PC-3 (cell line): ENCODE measurements around the gene C1orf210. TPM values are rescaled to one million over a fixed set of nuclear protein-coding genes. Genes with fewer than 3 reads are reported as not detected.

Experiments
- ATAC-seq: fragments of 200-7000 bp; cut with Tn5 transposase; 2 replicates; pipeline ENCODE4 v1.9.1; 2020; ENCODE audit warnings: mild to moderate bottlenecking, moderate library complexity
- BruUV-seq: library from RNA; stranded (reverse); fragments of 400-500 nt; replicated peaks from 2 replicates; lab custom pipeline; 2021; lab: Mats Ljungman, UMichigan
- CTCF ChIA-PET: fragments of 300-600 bp; sonication (Branson Sonifier 250); formaldehyde crosslinking; loops from one replicate; lab custom pipeline; 2022; ENCODE audit warnings: antibody characterized with exemption; lab: Charles Lee
- POLR2A ChIA-PET: fragments of 300-600 bp; sonication (Branson Sonifier 250); formaldehyde crosslinking; loops from one replicate; lab custom pipeline; 2022; ENCODE audit warnings: antibody characterized with exemption; ENCODE audit not compliant: unreplicated experiment; lab: Charles Lee
- DNase-seq: peaks from one replicate; pipeline ENCODE4 v3.0.0-alpha.2; 2015
- H2AFZ ChIP-seq: fragments of 300-600 bp; sonication (generic); 2 replicates; pipeline ENCODE4 v1.6.0; 2016; ENCODE audit warnings: antibody characterized with exemption, low read length
- H3F3A ChIP-seq: fragments of 300-600 bp; sonication (generic); one replicate; pipeline ENCODE4 v1.6.0; 2017; ENCODE audit warnings: antibody characterized with exemption, low read length, control low read depth, mild to moderate bottlenecking; ENCODE audit not compliant: unreplicated experiment
- H3K27ac ChIP-seq: fragments of 300-600 bp; sonication (generic); 2 replicates; pipeline ENCODE4 v1.5.1; 2016; ENCODE audit warnings: mild to moderate bottlenecking, low read length
- H3K27me3 ChIP-seq: fragments of 300-600 bp; sonication (generic); 2 replicates; pipeline ENCODE4 v1.6.1; 2016; ENCODE audit warnings: low read length, mixed read lengths
- H3K36me3 ChIP-seq: fragments of 300-600 bp; sonication (generic); 2 replicates; pipeline ENCODE4 v1.6.1; 2016; ENCODE audit warnings: low read depth, mixed run types, low read length, mixed read lengths
- H3K4me1 ChIP-seq: fragments of 300-600 bp; sonication (generic); 2 replicates; pipeline ENCODE4 v1.5.1; 2016; ENCODE audit warnings: low read length; ENCODE audit not compliant: insufficient read depth
- H3K4me2 ChIP-seq: fragments of 300-600 bp; sonication (generic); 2 replicates; pipeline ENCODE4 v1.6.0; 2016; ENCODE audit warnings: low read length
- H3K4me3 ChIP-seq: fragments of 300-600 bp; sonication (generic); 2 replicates; pipeline ENCODE4 v1.5.1; 2016; ENCODE audit warnings: mild to moderate bottlenecking, low read length, mixed read lengths
- H3K79me2 ChIP-seq: fragments of 300-600 bp; sonication (generic); 2 replicates; pipeline ENCODE4 v1.6.1; 2017; ENCODE audit warnings: low read length, mixed read lengths
- H3K9ac ChIP-seq: fragments of 300-600 bp; sonication (generic); 2 replicates; pipeline ENCODE4 v1.6.0; 2016; ENCODE audit warnings: mild to moderate bottlenecking, low read length
- H3K9me2 ChIP-seq: fragments of 300-600 bp; sonication (generic); replicated peaks from 2 replicates; pipeline ENCODE4 v1.6.1; 2016; ENCODE audit warnings: mixed run types, low read length, mixed read lengths
- H3K9me3 ChIP-seq: fragments of 300-600 bp; sonication (generic); 2 replicates; pipeline ENCODE4 v1.6.1; 2016; ENCODE audit warnings: low read length, mixed read lengths
- H4K20me1 ChIP-seq: fragments of 300-600 bp; sonication (generic); 2 replicates; pipeline ENCODE4 v1.6.1; 2016; ENCODE audit warnings: low read length, mixed read lengths
- EZH2 ChIP-seq: fragments of 300-600 bp; sonication (generic); IDR thresholded peaks from one replicate; pipeline ENCODE4 v1.6.1; 2017; ENCODE audit warnings: antibody characterized with exemption, mild to moderate bottlenecking, low read length; ENCODE audit not compliant: unreplicated experiment
- EZH2phosphoT487 ChIP-seq: fragments of 300-600 bp; sonication (generic); IDR thresholded peaks from 2 replicates; pipeline ENCODE4 v1.6.1; 2018; ENCODE audit warnings: mild to moderate bottlenecking, antibody characterized with exemption, low read length, borderline replicate concordance
- intact Hi-C: fragments of 100-400 bp; cut with micrococcal nuclease; formaldehyde crosslinking; loops from 2 replicates; pipeline ENCODE4 v1.9.0; 2023
- total RNA-seq: library from RNA; depleted of rRNA; stranded (reverse); fragments of >200 nt; gene quantifications from 2 replicates; pipeline ENCODE4 v1.2.3, GENCODE V29; 2014
- TF ChIP-seq, protein P1 (sequence below): fragments of 300-600 bp; sonication (generic); conservative IDR thresholded peaks from 2 replicates; pipeline ENCODE4 v1.5.1; 2017; ENCODE audit warnings: antibody characterized with exemption, low read depth, mild to moderate bottlenecking, low read length

Gene C1orf210
- total RNA-seq, 1 experiment from 2014 or later, result 17.8 TPM

DNA sequence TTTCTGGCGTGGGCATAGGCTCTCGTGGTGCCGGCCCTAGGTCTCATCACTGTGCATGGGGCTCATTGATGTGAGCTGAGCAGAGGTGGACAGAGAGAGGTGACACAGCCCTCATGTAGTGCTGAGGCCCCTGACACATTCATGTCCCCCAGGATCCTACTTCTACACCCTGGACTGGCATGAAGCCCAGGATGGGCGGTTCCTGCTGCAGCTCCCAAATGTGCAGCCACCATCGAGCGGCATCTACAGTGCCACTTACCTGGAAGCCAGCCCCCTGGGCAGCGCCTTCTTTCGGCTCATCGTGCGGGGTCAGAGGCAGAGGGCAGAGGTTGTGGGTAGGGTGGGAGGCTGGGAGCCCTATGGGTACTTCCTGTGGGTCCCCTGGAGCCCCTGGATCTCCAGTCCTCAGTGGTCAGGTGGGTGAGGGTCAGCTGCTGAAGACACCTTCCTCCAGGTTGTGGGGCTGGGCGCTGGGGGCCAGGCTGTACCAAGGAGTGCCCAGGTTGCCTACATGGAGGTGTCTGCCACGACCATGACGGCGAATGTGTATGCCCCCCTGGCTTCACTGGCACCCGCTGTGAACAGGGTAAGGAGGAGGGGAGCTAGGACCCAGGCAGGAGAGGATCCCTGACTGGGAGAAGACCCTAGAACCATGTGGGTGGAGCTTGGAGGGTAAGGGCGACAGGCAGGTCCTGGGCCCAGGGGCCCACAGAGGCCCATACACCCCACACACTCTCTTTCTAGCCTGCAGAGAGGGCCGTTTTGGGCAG is 21.5 kb upstream of the C1orf210 start:
- Histone ChIP-seq H3K79me2 (no peaks in the 10 kb centered on the region), H2AFZ (no peak overlapping the region), H3K36me3 (no peaks in the 10 kb centered on the region), H3K27ac (no peak overlapping the region), H3K4me3 (no peak overlapping the region), H3K4me2 (no peak overlapping the region), H3K27me3 (no peaks in the 10 kb centered on the region), H3K9ac (no peak overlapping the region), H3K9me2 (no peaks in the 10 kb centered on the region), H4K20me1 (no peaks in the 10 kb centered on the region), H3K9me3 (no peaks in the 10 kb centered on the region), H3K4me1 (no peaks in the 10 kb centered on the region), H3F3A (no peaks in the 10 kb centered on the region)
- ChIA-PET CTCF (no interaction called here), POLR2A (no interaction called here)
- intact Hi-C loops, result no loop called here
- ATAC-seq, result no peak
- no peak for DNase-seq
- TF ChIP-seq, protein P1, sequence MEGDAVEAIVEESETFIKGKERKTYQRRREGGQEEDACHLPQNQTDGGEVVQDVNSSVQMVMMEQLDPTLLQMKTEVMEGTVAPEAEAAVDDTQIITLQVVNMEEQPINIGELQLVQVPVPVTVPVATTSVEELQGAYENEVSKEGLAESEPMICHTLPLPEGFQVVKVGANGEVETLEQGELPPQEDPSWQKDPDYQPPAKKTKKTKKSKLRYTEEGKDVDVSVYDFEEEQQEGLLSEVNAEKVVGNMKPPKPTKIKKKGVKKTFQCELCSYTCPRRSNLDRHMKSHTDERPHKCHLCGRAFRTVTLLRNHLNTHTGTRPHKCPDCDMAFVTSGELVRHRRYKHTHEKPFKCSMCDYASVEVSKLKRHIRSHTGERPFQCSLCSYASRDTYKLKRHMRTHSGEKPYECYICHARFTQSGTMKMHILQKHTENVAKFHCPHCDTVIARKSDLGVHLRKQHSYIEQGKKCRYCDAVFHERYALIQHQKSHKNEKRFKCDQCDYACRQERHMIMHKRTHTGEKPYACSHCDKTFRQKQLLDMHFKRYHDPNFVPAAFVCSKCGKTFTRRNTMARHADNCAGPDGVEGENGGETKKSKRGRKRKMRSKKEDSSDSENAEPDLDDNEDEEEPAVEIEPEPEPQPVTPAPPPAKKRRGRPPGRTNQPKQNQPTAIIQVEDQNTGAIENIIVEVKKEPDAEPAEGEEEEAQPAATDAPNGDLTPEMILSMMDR, result no peak
- TF ChIP-seq EZH2, result no peak
- no peak for TF ChIP-seq EZH2phosphoT487
- BruUV-seq, result no TSS peak

DNA sequence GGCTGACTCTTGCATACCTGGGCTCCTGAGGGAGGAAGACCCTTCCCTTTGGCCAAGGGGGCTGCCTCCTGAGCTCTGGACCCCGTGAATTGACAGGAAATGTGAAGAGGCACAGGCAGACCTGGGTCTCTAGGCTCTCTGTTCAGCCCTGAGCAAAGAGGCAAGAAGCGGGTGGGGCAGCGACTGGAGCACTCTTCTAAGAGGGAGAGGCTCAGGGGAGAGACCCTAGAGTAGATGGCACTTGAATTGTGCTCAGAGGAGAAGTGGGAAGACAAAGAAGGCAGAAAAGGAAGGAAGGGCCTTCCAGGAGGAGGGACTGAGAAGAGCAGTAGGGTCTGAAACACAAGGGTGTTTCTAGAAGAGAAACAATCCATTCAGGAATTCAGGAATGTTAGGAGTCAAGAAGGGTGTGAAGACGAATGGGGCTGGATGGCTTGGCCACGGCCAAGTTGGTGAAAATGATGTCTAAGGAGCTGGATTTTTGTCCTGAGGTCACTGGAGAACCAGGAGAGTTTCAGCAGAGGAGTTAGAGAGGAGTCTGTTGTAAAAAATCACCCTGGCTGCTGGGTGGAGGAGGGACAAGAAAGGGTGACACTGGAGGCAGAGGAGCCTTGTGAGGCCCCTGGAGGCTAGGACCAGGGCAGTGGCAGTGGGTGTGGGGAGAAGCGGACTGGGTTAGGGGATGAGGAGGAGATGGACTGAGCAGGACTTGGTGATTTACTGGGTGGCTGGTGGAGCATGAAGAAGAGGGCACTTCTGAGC is 20.7 kb upstream of the C1orf210 start:
- Histone ChIP-seq H3K4me1 (no peaks in the 10 kb centered on the region), H3K9me3 (no peaks in the 10 kb centered on the region), H3K9ac (no peak overlapping the region), H2AFZ (no peak overlapping the region), H3K27me3 (no peaks in the 10 kb centered on the region), H3K4me2 (no peak overlapping the region), H3K9me2 (no peaks in the 10 kb centered on the region), H3K4me3 (no peak overlapping the region), H4K20me1 (no peaks in the 10 kb centered on the region), H3K79me2 (no peaks in the 10 kb centered on the region), H3F3A (no peaks in the 10 kb centered on the region), H3K36me3 (no peaks in the 10 kb centered on the region), H3K27ac (no peak overlapping the region)
- intact Hi-C loops, result no loop called here
- ChIA-PET POLR2A (no interaction called here), CTCF (no interaction called here)
- ATAC-seq (no peak), DNase-seq (no peak)
- no TSS peak for BruUV-seq
- TF ChIP-seq, protein P1, result no peak
- no peak for TF ChIP-seq EZH2
- TF ChIP-seq EZH2phosphoT487, result no peak

GRCh38 chr1:43305461-43305860 is 20.1 kb upstream of the C1orf210 start:
- no peak for DNase-seq
- Histone ChIP-seq H3F3A (no peaks in the 10 kb centered on the region), H3K4me1 (no peaks in the 10 kb centered on the region), H3K9ac (no peak overlapping the region), H3K9me2 (no peaks in the 10 kb centered on the region), H3K27ac (no peak overlapping the region), H3K4me3 (no peak overlapping the region), H2AFZ (no peak overlapping the region), H3K79me2 (no peaks in the 10 kb centered on the region), H3K27me3 (no peaks in the 10 kb centered on the region), H3K4me2 (no peak overlapping the region), H3K9me3 (no peaks in the 10 kb centered on the region), H4K20me1 (no peaks in the 10 kb centered on the region), H3K36me3 (no peaks in the 10 kb centered on the region)
- POLR2A ChIA-PET, result no interaction called here
- no peak for TF ChIP-seq EZH2phosphoT487
- TF ChIP-seq, protein P1, result no peak
- no peak for TF ChIP-seq EZH2
- CTCF ChIA-PET, result no interaction called here
- ATAC-seq, result no peak
- intact Hi-C loops, result no loop called here
- no TSS peak for BruUV-seq
